OCI-LY1 (cell line): ENCODE results near the gene NLRP1.

Experiments
- H2AFZ ChIP-seq: fragments of 200-600 bp; sonication (generic), shearing (Covaris generic); 2 replicates; pipeline ENCODE4 v1.6.0; 2014; ENCODE audit warnings: antibody characterized with exemption, mild to moderate bottlenecking, low read length
- H3F3A ChIP-seq: fragments of 200-600 bp; sonication (generic), shearing (Covaris generic); 2 replicates; pipeline ENCODE4 v1.6.0; 2014; ENCODE audit warnings: mild to moderate bottlenecking, antibody characterized with exemption, low read length, moderate library complexity; ENCODE audit not compliant: insufficient read depth
- H3K27ac ChIP-seq: fragments of 200-600 bp; sonication (generic); 2 replicates; pipeline ENCODE4 v1.5.1; 2014; ENCODE audit warnings: low read length, mixed run types, mild to moderate bottlenecking, low read depth; ENCODE audit not compliant: poor library complexity, severe bottlenecking
- H3K27me3 ChIP-seq: fragments of 200-600 bp; sonication (generic); 2 replicates; pipeline ENCODE4 v1.6.0; 2014; ENCODE audit warnings: antibody characterized with exemption, mild to moderate bottlenecking, low read length, moderate library complexity; ENCODE audit not compliant: insufficient read depth
- H3K36me3 ChIP-seq: fragments of 200-600 bp; sonication (generic); 2 replicates; pipeline ENCODE4 v1.6.1; 2014; ENCODE audit warnings: mild to moderate bottlenecking, antibody characterized with exemption, low read length, moderate library complexity, mixed read lengths; ENCODE audit not compliant: insufficient read depth
- H3K4me1 ChIP-seq: fragments of 200-600 bp; sonication (generic); 2 replicates; pipeline ENCODE4 v1.5.1; 2014; ENCODE audit warnings: mild to moderate bottlenecking, low read length, moderate library complexity; ENCODE audit not compliant: insufficient read depth, severe bottlenecking
- H3K4me2 ChIP-seq: fragments of 200-600 bp; sonication (generic), shearing (Covaris generic); 2 replicates; pipeline ENCODE4 v1.6.1; 2014; ENCODE audit warnings: low read length
- H3K4me3 ChIP-seq: fragments of 200-600 bp; sonication (generic); 2 replicates; pipeline ENCODE4 v1.5.1; 2014; ENCODE audit warnings: low read length, low read depth, mild to moderate bottlenecking, mixed read lengths; ENCODE audit not compliant: poor library complexity, severe bottlenecking
- H3K79me2 ChIP-seq: fragments of 200-600 bp; shearing (Covaris generic); 2 replicates; pipeline ENCODE4 v1.6.1; 2016; ENCODE audit warnings: mixed run types, low read length, mixed read lengths; ENCODE audit not compliant: insufficient read depth
- H3K9ac ChIP-seq: fragments of 200-600 bp; sonication (generic), shearing (Covaris generic); 2 replicates; pipeline ENCODE4 v1.6.1; 2014; ENCODE audit warnings: mild to moderate bottlenecking, low read length, mixed read lengths
- H3K9me2 ChIP-seq: fragments of 200-600 bp; sonication (generic), shearing (Covaris generic); 2 replicates; pipeline ENCODE4 v1.6.1; 2014; ENCODE audit warnings: low read depth, mild to moderate bottlenecking, low read length, mixed read lengths
- H3K9me3 ChIP-seq: fragments of 200-600 bp; shearing (Covaris generic); 2 replicates; pipeline ENCODE4 v1.6.1; 2014; ENCODE audit warnings: low read length, mixed read lengths
- H4K20me1 ChIP-seq: fragments of 200-600 bp; sonication (generic), shearing (Covaris generic); 2 replicates; pipeline ENCODE4 v1.6.0; 2016; ENCODE audit warnings: mild to moderate bottlenecking, low read length; ENCODE audit not compliant: insufficient read depth
- EZH2 ChIP-seq: fragments of 200-600 bp; sonication (generic), shearing (Covaris generic); IDR thresholded peaks from 2 replicates; pipeline ENCODE4 v1.8.0; 2017; ENCODE audit warnings: borderline replicate concordance, mixed run types, mild to moderate bottlenecking, antibody characterized with exemption, low read length, moderate library complexity, mixed read lengths
- TF ChIP-seq, protein P1 (sequence below): fragments of 200-600 bp; sonication (generic), shearing (Covaris generic); IDR thresholded peaks from 2 replicates; pipeline ENCODE4 v1.5.1; 2017; ENCODE audit warnings: mild to moderate bottlenecking, antibody characterized with exemption, low read length, moderate library complexity, mixed read lengths

The NLRP1 gene

DNA sequence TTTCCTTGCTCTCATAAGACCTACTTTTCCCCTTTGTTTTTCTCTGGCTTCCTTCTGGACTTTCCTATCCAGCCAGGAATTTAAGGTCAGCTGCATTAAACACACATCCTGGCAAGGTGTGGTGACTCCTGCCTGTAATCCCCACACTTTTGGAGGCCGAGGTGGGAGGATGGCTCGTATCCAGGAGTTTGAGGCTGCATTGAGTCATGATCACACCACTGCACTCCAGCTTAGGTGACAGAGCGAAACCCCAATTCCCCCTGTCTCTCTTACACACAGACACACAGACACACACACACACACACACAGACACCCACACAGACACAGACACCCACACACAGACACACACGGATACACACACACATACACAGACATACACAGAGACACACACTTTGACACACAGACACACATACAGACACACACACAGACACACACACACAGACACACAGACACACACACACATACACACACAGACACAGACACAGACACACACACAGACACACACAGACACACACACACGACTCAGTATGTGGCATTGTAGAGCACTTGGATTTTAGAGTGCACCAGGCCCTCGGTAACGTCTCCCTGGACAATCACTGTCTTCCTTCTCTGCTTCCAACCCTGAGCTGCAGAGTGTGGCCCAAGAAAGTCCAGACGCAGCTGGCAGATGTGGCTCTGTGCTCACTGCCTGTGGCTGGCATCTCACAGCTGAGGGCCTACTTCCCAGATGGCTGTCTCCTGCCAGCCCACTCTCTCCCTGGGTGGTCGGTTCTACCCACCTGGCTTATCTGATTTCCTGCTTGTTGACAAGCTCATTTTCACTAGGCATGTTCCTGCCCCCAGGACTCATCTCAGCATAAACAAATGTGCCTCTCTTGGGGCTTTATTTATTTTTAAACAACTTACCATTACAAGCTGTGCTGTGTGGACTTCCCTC, 39.0 kb downstream of the NLRP1 start:
- Histone ChIP-seq H3K79me2 (no peaks in the 10 kb centered on the region), H3K4me2 (no peak overlapping the region), H3K4me3 (no peak overlapping the region), H3K27ac (no peak overlapping the region), H3K9me3 (no peaks in the 10 kb centered on the region), H4K20me1 (no peaks in the 10 kb centered on the region), H3K9me2 (no peaks in the 10 kb centered on the region), H3K4me1 (no peaks in the 10 kb centered on the region), H3F3A (no peaks in the 10 kb centered on the region), H3K27me3 (no peaks in the 10 kb centered on the region), H3K9ac (no peak overlapping the region), H3K36me3 (peaks cover 40% of the 10 kb centered on the region), H2AFZ (no peak overlapping the region)
- TF ChIP-seq, protein P1, sequence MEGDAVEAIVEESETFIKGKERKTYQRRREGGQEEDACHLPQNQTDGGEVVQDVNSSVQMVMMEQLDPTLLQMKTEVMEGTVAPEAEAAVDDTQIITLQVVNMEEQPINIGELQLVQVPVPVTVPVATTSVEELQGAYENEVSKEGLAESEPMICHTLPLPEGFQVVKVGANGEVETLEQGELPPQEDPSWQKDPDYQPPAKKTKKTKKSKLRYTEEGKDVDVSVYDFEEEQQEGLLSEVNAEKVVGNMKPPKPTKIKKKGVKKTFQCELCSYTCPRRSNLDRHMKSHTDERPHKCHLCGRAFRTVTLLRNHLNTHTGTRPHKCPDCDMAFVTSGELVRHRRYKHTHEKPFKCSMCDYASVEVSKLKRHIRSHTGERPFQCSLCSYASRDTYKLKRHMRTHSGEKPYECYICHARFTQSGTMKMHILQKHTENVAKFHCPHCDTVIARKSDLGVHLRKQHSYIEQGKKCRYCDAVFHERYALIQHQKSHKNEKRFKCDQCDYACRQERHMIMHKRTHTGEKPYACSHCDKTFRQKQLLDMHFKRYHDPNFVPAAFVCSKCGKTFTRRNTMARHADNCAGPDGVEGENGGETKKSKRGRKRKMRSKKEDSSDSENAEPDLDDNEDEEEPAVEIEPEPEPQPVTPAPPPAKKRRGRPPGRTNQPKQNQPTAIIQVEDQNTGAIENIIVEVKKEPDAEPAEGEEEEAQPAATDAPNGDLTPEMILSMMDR: no peak
- TF ChIP-seq EZH2: no peak

GRCh38 chr17:5544115-5544514, 40.2 kb downstream of the NLRP1 start:
- Histone ChIP-seq H3K4me2 (no peak overlapping the region), H3K4me3 (no peak overlapping the region), H3K36me3 (peaks cover 35% of the 10 kb centered on the region), H3K27me3 (no peaks in the 10 kb centered on the region), H3K27ac (no peak overlapping the region), H2AFZ (no peak overlapping the region), H3K79me2 (no peaks in the 10 kb centered on the region), H3K9ac (no peak overlapping the region), H3F3A (no peaks in the 10 kb centered on the region), H3K9me2 (no peaks in the 10 kb centered on the region), H4K20me1 (no peaks in the 10 kb centered on the region), H3K9me3 (no peaks in the 10 kb centered on the region), H3K4me1 (no peaks in the 10 kb centered on the region)
- TF ChIP-seq EZH2: no peak
- TF ChIP-seq, protein P1: no peak

- Histone ChIP-seq H3K36me3 (peaks cover 21% of the 10 kb centered on the region), H2AFZ (no peak overlapping the region), H3K79me2 (no peaks in the 10 kb centered on the region), H3K4me1 (no peaks in the 10 kb centered on the region), H3K27me3 (no peaks in the 10 kb centered on the region), H3K9ac (no peak overlapping the region), H3F3A (no peaks in the 10 kb centered on the region), H3K4me2 (no peak overlapping the region), H3K9me2 (no peaks in the 10 kb centered on the region), H3K9me3 (no peaks in the 10 kb centered on the region), H4K20me1 (no peaks in the 10 kb centered on the region), H3K4me3 (no peak overlapping the region), H3K27ac (no peak overlapping the region)
- no peak for TF ChIP-seq EZH2
- TF ChIP-seq, protein P1: no peak
These were observed 42.6 kb downstream of the NLRP1 start for GRCh38 chr17:5541610-5542202.
